Stimulated activated CD4-positive, alpha-beta T cell treated with anti-CD3 and anti-CD28 coated beads, TNF-alpha, amount 100 ng/mL, for 48 hours (primary cell): ENCODE results near the gene FBXO46.
A peak's percentile ranks its signal among the peaks of the same experiment; 100 is the strongest.
"Not testable (repeated sequence)": the region's sequence is repeated elsewhere in the genome, so short reads cannot be mapped to it uniquely, and the experiment has no call there.

Source experiments
- DNase-seq, 3 donors: peaks; one replicate each; pipeline ENCODE4 v3.0.0-alpha.2; 2020; ENCODE audit warnings: low read depth in 3 of 3

Gene FBXO46

DNA sequence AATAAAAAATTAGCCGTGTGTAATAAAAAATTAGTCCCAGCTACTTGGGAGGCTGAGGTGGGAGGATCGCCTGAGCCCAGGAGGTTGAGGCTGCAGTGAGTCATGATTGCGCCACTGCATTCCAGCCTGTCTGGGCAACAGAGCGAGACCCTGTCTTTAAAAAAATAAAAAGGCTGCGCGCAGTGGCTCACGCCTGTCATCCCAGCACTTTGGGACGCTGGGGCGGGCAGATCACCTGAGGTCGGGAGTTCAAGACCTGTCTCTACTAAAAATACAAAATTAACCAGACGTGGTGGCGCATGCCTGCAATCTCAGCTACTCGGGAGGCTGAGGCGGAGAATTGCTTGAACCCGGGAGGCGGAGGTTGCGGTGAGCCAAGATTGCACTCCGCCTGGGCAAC is 2.0 kb downstream of the FBXO46 start:
- DNase-seq = not testable (repeated sequence)

DNA sequence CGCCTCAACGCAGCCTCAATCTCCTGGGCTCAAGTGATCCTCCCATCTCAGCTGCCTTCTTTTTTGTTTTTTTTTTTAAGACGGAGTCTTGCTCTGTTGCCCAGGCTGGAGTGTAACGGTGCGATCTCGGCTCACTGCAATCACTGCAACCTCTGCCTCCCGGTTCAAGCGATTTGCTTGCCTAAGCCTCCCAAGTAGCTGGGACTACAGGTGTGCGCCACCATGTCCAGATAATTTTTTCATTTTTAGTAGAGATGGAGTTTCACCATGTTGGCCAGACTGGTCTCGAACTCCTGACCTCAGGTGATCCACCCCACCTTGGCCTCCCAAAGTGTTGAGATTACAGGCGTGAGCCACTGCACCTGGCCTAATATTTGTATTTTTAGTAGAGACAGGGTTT is 10.6 kb downstream of the FBXO46 start:
- DNase-seq = not testable (repeated sequence)

DNA sequence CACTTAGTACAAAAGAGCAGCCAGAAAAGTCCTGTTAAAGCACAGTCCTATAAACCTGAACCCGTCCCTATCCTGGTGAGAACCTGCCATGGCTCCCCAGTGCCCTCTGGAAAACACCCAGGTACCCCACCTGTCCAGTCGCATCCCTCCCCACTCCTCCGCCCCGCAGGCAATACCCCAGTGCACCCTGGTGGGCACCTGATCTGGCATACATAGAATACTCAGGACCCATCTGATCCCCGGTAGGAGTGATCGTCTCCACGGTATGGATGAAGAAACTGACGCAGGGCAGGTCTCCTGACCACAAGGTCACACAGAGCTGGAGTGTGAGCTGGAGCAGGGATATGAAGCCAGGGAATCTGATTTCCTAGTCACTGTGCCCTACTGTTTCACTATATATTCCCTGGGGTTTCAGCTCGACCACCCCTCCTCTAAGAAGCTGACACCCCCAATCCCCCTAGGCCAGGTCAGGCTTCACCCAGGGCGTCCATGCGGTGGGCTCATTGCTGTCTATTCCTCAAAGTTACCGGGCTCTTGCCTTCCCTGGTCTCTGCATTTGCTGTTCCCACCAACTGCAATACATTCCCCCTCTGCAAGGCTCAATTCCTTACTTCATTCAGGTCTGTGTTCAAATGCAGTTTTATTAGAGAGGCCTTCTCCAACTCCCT is 12.6 kb downstream of the FBXO46 start:
- DNase-seq = no peak

GRCh38 chr19:45717131-45717982 is 13.3 kb downstream of the FBXO46 start:
- DNase-seq = peak; percentile 93 to 98 (median 97)

DNA sequence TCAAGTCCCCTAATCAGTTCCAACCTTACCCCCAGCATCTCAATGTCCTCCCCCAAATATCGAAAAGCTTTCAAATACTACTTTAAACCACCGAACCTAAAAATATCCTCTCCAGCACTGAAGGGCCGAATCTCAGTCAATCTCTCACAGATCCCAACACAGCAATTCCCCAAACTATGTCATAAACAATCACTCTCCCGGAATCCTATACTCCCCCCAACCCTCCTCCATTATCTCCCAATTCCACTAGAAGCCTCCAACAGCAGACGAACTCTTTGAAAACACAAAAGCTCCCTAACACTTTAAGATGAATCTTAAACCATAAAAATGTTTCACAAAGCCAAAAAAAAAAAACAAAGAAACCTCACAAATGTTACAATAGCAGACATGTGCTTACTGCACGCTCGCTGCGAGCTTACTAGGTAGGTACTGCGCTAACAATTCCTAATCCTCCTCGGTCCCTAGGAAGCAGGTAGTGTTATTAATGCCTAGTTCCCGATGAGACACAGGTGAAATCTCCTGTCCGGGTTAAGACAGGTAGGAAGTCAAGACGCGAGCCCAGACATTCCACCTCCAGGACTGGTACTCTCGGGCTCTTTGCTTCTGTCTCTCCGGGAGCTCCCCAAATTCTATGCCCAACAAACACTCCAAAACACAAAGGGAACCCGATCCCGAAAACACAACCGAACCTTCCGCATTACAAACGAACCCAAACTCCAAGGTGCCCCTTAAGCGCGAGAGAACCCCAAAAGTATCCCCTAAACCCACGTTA is 14.2 kb downstream of the FBXO46 start:
- DNase-seq = peak in 1 of 3 donors; percentile 22

DNA sequence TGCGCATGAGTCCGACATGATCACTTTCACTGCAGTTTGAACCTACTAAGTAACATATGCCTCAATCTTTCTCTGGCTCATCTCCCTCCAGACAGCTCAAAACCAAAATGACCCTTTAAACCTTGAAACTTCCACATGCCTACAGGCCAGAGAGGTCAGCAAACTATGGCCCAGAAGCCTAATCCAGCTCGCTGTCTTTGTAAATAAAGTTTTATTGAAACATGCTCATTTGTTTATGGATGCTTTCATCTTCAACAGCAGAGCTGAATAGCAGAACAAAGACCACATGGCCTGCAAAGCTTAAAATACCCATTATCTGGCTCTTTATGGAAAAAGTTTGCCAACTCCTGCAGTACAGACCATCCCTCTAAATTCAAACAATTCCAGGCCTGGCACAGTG is 15.6 kb downstream of the FBXO46 start:
- no peak for DNase-seq

DNA sequence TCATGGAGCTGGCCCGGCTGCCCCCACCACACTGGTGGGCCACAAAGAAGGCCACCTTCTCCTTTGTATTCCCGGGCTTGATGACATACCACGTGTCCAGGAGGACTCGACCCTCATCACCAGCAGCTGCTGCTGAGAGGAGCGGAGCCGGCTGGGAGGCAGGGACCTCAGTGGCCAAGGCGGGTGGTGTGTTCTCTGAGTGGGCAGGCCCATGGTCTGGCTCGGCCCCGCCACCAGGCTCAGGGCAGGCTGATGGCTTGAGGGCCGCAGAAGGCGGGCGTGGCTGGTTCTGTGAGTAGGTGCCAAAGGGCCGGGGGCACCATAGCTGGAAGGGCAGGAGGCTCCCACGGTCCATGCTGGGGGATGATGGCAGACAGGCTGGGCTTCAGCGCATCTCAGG is 17.6 kb downstream of the FBXO46 start:
- DNase-seq = no peak

DNA sequence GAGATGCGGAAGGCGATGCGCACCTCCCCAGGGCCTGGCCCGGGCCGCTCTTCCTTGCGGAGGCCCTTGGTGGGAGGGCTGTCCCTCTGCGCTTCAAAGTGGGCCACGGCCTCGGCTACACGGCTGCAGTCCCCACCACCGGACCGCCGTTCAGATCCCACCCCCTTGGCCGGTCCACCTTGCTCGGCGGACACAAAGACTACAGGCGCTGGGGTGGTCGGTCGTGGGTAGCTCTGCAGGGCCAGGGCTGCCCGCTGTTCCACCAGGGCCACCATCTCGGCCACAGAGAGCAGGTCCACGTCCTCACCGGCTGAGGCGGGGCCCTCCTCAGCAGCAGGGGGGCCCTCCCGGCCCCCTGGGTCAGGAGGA is 18.0 kb downstream of the FBXO46 start:
- DNase-seq = no peak

DNA sequence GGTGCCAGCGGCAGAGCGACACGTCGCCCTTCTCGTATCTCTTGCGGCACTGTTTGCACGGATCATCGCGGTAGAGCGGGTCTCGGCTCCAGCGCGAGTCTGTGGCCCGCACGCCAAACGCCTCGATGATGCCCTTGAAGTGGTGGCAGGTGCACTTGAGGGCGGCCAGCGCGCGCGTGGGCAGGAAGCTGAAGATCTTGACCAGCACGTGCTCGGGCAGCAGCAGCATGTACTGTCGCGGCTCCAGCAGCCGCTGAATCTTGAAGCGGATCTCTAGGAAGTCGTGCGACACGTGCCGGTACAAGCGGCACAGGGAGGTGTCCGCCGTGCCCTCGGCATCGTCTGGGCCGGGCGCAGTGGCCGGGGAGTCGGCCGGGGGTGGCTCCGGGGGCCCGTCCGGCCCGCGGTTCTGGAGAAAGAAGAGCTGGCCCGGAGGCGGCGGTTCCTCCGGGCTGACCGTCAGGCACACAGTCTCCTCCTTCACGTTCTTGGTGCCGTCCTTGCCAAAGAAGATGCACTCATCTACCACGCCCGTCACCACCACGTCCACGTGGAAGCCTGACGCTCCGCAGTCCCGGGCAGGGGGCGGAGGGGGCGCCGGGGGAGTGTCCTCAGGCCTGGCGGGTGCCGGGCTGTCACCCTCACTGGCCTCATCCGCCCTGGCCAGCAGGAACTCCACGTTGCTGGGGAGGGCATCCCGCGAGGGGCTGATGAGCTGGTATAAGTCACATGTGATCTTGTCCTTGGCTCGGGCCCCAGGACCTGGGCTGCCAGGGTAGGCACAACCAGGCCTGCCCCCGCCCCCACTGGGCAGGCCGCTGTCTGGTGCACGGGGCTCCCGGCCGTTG is 18.6 kb downstream of the FBXO46 start:
- no peak for DNase-seq

GRCh38 chr19:45710356-45711130 is 20.2 kb downstream of the FBXO46 start:
- DNase-seq = no peak

DNA sequence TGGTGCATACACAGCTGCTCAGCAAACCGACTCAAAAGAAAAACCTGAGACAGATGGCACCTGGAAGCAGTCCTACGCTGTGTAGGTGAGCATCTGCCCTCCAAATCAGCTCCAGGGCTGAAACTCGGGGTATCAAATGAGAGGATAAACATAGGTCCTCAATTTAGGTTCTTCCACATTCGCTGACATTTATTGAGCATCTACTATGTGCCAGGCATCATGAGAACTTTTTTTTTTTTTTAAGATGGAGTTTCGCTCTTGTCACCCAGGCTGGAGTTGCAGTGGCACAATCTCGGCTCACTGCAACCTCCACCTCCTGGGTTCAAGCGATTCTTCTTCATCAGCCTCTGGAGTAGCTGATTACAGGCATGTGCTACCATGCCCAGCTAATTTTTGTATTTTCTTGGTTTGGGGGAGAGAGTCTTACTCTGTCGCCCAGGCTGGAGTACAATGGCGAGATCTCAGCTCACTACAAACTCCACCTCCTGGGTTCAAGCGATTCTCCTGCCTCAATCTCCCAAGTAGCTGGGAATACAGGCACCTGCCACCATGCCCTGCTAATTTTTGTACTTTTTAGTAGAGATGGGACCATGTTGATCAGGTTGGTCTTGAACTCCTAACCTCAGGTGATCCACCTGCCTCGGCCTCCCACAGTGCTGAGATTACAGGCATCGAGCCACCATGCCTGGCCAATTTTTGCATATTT is 24.8 kb downstream of the FBXO46 start:
- DNase-seq = no peak

- no peak for DNase-seq
These were observed 25.6 kb downstream of the FBXO46 start for GRCh38 chr19:45705115-45705514.

- DNase-seq = no peak
These were observed 29.0 kb downstream of the FBXO46 start for GRCh38 chr19:45701676-45702075.

- peak; percentile 57 to 82 (median 77) for DNase-seq
These were observed 37.4 kb downstream of the FBXO46 start for GRCh38 chr19:45693106-45693788.

DNA sequence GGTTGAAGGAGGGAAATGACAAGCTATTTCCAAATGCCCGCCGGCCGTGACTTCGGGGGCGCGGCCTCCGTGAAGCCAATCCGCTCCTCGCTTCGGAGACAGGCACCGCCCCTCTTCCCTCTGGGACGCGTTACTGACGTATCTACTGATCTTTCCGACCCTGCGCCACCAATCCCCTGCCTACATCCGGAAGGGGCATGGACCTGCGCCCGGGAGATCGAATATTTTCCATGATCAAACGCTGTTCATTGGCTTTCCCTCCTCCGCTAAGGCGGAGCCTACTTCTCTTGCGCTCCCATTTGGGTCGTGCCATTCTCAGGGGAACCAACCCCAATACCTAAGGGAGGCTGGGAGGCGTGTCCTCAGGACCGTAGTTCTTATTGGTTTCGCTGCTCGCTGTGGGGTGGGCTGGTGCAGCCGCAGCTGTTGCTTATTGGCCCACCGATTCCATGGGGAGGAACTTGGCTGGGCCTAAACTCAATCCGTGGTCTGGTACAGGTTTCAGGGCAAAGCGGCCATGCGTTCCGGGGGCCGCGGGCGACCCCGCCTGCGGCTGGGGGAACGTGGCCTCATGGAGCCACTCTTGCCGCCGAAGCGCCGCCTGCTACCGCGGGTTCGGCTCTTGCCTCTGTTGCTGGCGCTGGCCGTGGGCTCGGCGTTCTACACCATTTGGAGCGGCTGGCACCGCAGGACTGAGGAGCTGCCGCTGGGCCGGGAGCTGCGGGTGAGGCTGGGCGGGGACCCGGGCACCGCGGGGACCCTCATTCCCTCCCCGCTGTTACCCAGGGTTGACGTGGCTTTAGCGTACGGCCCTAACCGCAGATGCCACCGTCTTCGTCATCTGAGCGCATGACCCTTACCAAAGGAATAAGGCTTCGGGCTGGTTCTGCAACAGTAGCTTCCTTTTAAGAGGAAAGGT is 38.2 kb downstream of the FBXO46 start, which contains the start of gene QPCTL:
TSS of gene QPCTL (plus strand) at position 480 of the 919 bp plus-strand sequence. CDS start at position 518, 38 bp downstream.
- peak; percentile 92 to 98 (median 95) for DNase-seq

DNA sequence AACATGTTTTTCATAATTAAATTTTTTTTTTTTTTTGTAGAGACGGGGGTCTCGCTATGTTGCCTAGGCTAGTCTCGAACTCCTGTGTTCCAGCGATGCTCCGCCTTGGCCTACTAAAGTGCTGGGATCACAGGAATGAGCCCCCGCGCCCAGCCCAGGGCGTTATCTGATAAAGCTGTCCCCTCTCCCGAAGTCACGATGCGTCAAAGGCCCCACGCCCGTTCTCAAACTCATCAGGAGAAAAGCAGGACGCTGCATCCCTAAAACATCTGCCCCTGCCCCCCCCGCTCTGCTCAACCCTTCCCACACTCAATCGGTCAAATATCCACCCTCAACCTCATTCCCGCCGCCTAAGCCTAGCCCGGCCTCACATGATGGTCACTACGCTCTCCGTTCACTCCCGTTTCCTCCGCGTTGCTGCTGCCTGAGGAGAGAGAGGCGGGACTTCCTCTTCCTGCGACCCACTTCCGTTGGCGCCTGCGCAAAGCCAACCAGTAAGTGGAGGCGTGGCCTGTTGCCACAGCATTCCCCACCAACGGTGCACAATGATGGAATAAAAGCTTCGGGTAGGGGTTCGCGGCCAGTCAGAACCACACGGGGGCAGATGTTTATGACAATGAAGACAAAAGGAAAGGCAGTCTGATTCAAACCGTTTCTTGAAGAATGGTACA is 39.0 kb downstream of the FBXO46 start, which contains the start of gene SNRPD2:
TSS of gene SNRPD2 (minus strand) at position 438 of the 671 bp plus-strand sequence. CDS start at position 373, 65 bp downstream.
- DNase-seq = peak; percentile 83 to 91 (median 86)

DNA sequence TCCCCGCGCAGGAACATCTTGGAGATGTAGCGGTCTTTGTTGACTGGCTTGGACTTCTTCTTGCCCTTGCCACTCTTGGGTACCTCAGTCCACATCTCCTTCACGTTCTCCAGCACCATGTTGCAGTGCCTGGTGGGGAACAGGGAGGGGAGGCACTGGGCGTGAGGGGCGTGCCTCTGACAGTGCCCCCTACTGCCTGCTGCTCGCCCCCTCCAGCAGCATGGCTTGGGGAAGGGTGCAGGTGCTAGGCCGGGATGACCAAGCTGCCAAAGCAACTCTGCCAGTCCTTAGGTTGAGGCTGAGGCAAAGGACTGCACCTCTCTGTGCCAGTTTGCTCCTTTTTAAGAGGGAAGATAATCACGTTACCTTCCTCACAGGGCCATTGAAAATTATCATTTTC is 43.1 kb downstream of the FBXO46 start:
- no peak for DNase-seq
